DMS114 treated with DMSO at 0.1 percent for 48 hours (cell line): ENCODE measurements around the gene BATF3.

Source experiments
- DNase-seq: peaks from one replicate; lab custom pipeline; 2025; ENCODE audit not compliant: unreplicated experiment; lab: John Stamatoyannopoulos, UW

BATF3 gene

GRCh38 chr1:212685429-212685828 lies 14.2 kb downstream of the BATF3 start:
- no peak for DNase-seq

GRCh38 chr1:212684521-212685090 lies 15.0 kb downstream of the BATF3 start:
- no peak for DNase-seq

GRCh38 chr1:212684076-212684475 lies 15.6 kb downstream of the BATF3 start:
- DNase-seq = no peak

GRCh38 chr1:212683357-212683722 lies 16.3 kb downstream of the BATF3 start:
- no peak for DNase-seq

GRCh38 chr1:212680680-212681389 lies 18.8 kb downstream of the BATF3 start:
- no peak for DNase-seq

GRCh38 chr1:212678456-212679410 lies 20.9 kb downstream of the BATF3 start:
- no peak for DNase-seq

- DNase-seq = no peak
Measured at GRCh38 chr1:212677573-212677972, 22.1 kb downstream of the BATF3 start.

- DNase-seq = no peak
Measured at GRCh38 chr1:212677136-212677535, 22.5 kb downstream of the BATF3 start.

GRCh38 chr1:212675675-212676074 lies 24.0 kb downstream of the BATF3 start:
- DNase-seq = no peak

- no peak for DNase-seq
Measured at GRCh38 chr1:212674872-212675271, 24.8 kb downstream of the BATF3 start.

GRCh38 chr1:212671342-212672031 lies 28.2 kb downstream of the BATF3 start:
- no peak for DNase-seq

GRCh38 chr1:212670882-212671281 lies 28.8 kb downstream of the BATF3 start:
- no peak for DNase-seq

- no peak for DNase-seq
Measured at GRCh38 chr1:212670301-212670700, 29.3 kb downstream of the BATF3 start.

- no peak for DNase-seq
Measured at GRCh38 chr1:212669600-212669999, 30.0 kb downstream of the BATF3 start.

- no peak for DNase-seq
Measured at GRCh38 chr1:212669102-212669501, 30.5 kb downstream of the BATF3 start.

- no peak for DNase-seq
Measured at GRCh38 chr1:212668477-212668876, 31.2 kb downstream of the BATF3 start.

- no peak for DNase-seq
Measured at GRCh38 chr1:212667223-212668139, 32.2 kb downstream of the BATF3 start.

GRCh38 chr1:212666116-212666775 lies 33.4 kb downstream of the BATF3 start:
- no peak for DNase-seq

- DNase-seq = no peak
Measured at GRCh38 chr1:212665241-212666115, 34.2 kb downstream of the BATF3 start.
